Right ventricle myocardium superior (tissue), 1 donor: Measurements from ENCODE around the gene ZNF133. TPM values are rescaled to one million over a fixed set of nuclear protein-coding genes. Genes with fewer than 3 reads are reported as not detected.
"Not testable (repeated sequence)": the region's sequence is repeated elsewhere in the genome, so short reads cannot be mapped to it uniquely, and the experiment has no call there.

ENCODE experiments used
- ATAC-seq: fragments of 200-7000 bp; cut with Tn5 transposase; one replicate; pipeline ENCODE4 v1.9.1; 2020; ENCODE audit warnings: mild to moderate bottlenecking; ENCODE audit not compliant: poor library complexity
- DNase-seq: peaks from one replicate; pipeline ENCODE4 v3.0.0-alpha.2; 2020
- intact Hi-C: fragments of 100-400 bp; cut with DNase I; formaldehyde crosslinking; loops from one replicate; pipeline ENCODE4 v1.11.2; 2022
- total RNA-seq: library from RNA; stranded (reverse); fragmentation: NEBNext Ultra II Directional; extraction: Animal tissue kit (Norgen Biotek cat#: 25700); gene quantifications from one replicate; pipeline ENCODE4 v1.2.1, GENCODE V29; 2021
- donor health status: DM: no; HTN: yes; CAD: no; lungs with severe emphysema.

Gene ZNF133
- total RNA-seq, 1 donor from 2014 or later = 5.3 TPM

DNA sequence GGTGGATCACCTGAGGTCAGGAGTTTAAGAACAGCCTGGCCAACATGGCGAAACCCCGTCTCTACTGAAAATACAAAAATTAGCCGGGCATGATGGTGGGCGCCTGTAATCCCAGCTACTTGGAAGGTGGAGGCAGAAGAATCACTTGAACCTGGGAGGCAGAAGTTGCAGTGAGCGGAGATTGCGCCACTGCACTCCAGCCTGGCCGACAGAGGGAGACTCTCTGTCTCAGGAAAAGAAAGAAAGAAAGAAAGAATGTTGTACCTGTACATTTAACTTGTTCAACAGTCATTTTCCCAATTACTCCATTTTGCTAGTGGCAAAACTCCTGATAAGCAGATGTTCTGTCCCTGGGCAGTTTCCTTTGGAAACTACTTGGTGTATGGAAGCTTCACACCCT lies 12.4 kb upstream of the ZNF133 start:
- intact Hi-C loops = not testable (repeated sequence)

DNA sequence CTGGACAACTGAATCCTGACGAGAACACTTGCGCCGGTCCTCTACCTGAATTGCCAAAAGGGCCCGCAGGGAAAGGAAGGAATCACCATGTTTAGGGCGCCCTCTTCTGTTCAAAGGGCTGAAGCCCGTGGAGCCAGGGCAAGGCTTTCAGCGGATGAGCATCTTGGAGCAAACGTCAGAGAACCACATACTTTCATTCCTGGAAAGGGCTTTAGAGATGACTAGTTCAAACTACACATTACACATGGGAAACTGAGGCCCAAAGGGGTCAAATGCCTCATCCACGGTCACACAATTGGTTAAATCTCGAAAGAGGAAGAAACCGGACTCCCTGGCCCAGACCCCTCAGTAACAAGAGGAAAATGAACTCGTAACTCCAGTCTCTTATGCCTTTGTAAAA lies 11.5 kb upstream of the ZNF133 start:
- DNase-seq (peak; percentile 60), ATAC-seq (peak; percentile 67)
- intact Hi-C loops = no loop called here

More for the DNA sequence above, 12.4 kb upstream of the ZNF133 start:
- not testable (repeated sequence) for ATAC-seq, DNase-seq

DNA sequence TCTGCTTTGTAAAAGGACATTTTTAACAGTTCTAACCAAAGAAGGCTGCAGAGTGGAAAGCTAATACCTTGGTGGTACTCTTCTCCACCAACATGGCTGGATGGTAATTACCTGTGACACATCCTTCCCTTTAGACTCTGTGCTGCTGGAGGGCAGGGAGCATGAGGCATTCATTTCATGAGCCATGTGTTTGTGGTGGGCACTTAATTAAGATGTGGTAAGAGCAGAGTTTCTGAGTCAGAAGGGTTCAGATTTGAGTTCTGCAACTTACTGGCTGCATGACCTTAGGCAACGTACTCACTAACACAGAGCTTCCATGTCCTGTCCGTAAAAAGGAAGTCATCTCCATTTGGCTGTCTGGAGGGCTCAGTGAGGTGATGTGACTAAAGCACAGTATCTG lies 9.1 kb upstream of the ZNF133 start:
- intact Hi-C loops = no loop called here
- ATAC-seq = no peak
- DNase-seq = no peak

DNA sequence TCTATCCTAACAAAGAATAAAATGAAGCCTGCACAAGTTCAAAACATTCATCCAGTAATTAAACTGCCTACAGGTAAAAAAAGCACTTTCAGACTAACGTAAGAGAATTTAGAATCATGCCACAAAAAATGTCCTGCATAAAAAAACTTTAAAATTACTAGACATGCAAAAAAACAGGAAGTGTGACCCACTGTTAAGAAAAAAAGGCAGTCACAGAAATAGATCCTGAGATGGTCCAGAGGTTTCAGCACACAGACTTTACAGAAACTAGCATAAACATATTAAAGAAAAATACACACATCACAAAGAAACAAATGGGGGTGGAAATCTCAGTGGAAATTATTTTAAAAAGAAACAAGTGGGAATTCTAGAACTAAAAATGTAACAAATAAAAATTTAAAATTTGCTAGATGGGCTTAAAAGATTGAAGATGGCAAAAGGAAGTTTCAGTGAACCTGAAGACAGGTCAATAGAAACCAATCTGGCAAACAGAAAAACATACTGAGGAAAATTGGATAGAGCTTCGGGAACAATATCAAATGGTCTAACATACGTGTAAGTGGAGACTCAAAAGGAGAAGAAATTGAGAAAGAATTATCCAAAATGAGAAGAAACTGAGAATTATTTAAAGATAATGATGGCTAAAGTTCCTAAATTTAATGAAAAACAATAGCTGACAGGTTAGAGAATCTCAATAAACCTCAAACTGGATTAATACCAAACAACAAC lies 3.4 kb upstream of the ZNF133 start:
- no peak for ATAC-seq
- intact Hi-C loops = loop anchor here (10.0 kb wide), 2 partner anchors 150 to 780 kb away; partner anchors contain the start of genes KAT14 and PET117
- no peak for DNase-seq

DNA sequence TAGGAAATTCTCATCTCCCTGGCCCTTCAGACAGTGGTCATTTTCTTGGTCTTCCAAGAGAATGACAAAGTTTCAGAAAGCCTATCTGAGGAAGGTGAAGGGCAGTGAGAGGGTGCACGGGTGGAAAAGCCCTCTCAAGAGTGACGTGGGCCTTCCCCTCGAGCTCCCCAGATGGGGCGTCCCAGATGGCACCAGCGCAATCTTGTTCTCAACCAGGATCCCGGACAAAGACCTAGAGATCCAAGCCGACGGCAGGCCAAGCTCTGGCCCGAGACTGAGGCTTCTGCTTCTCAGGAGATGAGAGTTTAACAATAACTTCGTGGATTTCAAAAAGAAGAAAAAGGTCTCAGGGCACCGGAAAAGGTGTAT lies 797 bp upstream of the ZNF133 start:
- DNase-seq = peak; percentile 45
- intact Hi-C loops = loop anchor here (10.0 kb wide), 2 partner anchors 153 to 783 kb away; partner anchors contain the start of genes KAT14 and PET117
- peak; percentile 12 for ATAC-seq

DNA sequence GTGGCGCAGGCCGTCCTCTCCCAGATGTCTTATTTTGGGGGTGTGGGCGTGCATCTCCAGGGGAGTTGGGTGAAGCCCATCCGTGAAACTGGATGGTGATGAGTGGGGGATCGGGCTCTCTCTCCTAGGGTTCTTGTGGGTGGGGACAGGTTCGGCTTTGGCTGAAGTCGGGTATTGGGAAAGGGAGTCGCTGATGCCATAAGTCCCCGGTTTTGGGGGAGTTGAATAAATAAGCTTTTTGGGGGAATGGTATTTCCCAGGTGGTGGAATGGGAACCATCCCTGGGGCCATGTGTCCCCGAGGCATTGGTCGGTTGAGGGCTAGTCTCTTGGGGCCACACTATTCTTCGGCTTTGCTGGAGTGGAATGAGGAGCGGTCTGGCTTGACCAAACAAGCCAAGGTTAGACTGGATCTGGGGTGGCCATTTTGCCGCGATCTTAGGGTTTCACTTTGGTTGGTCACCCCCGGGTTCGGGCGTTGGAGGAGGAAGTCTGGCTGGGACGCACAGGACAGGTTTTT lies 481 bp downstream of the ZNF133 start:
- no peak for ATAC-seq
- no peak for DNase-seq
- intact Hi-C loops = loop anchor here (10.0 kb wide), 2 partner anchors 154 to 784 kb away; partner anchors contain the start of genes KAT14 and PET117

DNA sequence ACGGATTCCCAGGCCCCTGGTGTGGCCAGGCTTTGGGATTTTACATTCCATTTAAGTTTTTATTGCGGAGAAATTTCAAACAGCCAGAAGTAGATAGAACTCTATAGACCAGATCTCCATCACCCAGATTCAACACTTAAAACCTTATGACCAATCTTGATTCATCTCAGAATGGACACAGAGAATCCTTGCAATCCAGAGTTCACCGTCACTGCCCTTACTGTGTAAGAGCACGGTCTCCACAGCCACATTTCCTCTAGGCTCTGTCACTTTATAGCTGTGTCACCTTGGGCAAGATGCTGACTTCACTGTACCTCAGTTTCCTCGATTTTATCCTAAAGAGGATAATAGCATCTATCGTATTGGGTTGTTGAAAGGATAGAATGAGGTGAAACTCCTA lies 979 bp downstream of the ZNF133 start:
- DNase-seq (no peak), ATAC-seq (no peak)
- intact Hi-C loops = loop anchor here (10.0 kb wide), 2 partner anchors 155 to 785 kb away; partner anchors contain the start of genes KAT14 and PET117

DNA sequence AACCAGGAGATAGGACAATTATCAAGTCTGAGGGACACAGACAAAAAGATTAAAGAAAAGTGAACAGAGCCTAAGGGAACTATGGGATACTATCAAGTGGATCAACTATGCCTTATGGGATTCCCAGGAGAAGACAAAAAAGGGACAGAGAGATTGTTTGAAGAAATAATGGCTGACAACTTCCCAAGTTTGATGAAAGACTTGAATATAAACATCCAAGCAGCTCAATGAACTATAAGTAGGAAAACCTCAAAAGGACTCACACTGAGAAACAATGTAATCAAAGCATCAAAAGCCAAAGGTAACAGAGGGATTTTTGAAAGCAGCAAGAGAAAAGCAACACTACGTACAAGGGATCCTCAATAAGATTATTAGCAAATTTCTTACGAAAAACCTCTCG lies 11.0 kb downstream of the ZNF133 start:
- ATAC-seq (no peak), DNase-seq (no peak)
- intact Hi-C loops = no loop called here

DNA sequence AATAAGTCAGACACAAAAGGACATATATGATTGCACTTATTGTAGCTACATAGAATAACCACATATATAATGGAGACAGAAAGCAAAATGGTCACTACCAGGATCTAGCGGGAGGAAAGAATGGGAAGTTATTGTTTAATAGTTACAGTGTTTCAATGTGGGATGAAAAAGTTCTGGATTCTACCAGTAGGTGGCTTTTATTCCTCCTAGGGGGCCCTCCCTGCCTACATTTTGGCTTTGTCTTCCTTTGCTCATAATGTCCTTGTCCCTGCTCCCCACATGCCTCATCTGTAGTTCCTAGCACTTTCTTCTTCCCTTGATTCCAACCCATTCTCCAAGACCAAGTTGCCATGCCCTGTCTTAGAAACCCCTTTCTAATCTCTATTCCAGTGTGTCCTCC lies 16.3 kb downstream of the ZNF133 start:
- intact Hi-C loops = no loop called here
- DNase-seq (no peak), ATAC-seq (no peak)

DNA sequence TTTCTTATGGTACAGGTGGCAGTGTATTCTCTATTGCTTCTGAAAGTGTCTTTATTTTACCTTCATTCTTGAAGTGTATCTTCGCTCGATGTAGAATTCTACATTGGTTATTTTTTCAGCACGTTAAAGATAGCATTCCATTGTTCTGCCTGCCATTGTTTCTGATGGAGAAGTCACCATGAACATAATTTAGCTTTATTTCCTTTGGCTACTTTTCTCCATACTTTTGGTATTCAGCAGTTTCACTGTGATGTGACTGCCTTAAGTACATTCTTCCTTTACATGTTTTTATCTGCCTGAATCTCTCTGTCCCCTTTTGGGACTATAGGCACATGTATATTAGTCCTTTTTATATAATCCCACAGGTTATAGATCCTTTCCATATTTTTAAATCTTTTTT lies 19.0 kb downstream of the ZNF133 start:
- intact Hi-C loops = no loop called here
- ATAC-seq (no peak), DNase-seq (no peak)

DNA sequence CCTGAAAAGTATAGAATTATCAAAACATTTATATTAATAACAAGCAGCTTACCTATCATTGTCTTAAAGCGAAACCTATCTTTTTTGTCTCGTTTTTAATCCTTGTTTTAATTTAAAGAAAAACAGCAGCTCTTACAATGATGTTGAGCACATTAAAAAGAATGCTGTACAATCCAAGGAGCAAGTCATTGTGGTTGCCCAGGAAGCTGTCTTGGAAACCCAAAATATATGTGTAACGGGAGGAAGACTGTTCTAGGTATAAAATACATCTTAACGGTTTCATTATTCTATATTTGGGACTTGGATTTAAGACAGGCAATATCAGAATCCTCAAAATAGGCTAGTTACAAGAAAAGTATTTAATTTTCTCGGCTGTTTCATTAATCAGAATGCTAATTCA lies 21.7 kb downstream of the ZNF133 start:
- ATAC-seq (no peak), DNase-seq (no peak)
- intact Hi-C loops = no loop called here

DNA sequence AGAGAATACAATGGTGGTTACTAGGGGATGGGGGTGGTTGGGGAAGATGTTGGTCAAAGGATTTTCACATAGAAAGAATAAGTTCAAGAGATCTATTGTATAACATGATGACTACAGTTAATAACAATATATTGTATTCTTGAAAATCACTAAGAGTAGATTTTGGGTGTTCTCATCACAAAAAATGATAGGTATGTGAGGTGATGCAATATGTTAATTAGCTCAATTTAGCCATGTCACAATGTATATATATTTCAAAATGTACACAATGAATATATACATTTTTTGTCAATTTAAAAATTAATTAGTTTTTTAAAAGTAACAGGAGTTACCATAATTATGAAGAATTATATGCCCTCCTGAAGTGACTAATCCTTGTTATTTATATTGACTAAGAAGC lies 22.3 kb downstream of the ZNF133 start:
- DNase-seq (no peak), ATAC-seq (no peak)
- intact Hi-C loops = no loop called here

DNA sequence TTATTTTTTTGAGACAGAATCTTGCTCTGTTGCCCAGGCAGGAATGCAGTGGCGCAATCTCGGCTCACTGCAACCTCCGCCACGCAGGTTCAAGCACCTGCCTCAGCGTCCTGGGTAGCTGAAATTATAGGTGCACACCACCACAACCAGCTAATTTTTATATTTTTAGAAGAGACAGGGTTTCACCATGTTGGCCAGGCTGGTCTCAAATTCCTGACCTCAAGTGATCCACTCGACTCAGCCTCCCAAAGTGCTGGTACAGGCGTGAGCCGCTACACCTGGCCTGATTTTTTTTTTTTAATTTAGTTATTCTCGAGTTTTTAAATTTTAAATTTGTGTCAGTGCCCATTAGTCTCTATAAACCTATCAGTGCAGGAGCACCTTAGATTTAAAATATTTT lies 24.4 kb downstream of the ZNF133 start:
- intact Hi-C loops = no loop called here
- DNase-seq (no peak), ATAC-seq (no peak)

DNA sequence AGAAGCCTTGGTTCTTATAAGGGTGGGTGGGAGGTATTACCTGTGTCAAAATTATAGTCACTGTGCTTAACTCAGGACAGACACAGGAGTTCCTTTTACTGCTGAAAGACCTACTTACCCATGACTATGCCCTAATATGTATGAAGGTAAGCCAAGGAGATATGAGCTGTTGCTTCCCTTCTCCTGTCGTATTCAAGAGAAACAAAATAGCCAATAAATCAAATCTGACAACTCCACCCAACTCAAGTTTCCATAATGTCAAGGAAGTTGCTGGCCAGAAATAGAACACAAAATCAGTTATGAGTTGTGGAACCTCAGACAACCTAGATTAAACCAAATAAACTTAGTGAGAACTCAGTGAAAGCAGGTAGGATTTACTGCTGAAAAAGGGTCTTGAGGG lies 25.1 kb downstream of the ZNF133 start:
- intact Hi-C loops = no loop called here
- ATAC-seq = no peak
- DNase-seq = no peak

DNA sequence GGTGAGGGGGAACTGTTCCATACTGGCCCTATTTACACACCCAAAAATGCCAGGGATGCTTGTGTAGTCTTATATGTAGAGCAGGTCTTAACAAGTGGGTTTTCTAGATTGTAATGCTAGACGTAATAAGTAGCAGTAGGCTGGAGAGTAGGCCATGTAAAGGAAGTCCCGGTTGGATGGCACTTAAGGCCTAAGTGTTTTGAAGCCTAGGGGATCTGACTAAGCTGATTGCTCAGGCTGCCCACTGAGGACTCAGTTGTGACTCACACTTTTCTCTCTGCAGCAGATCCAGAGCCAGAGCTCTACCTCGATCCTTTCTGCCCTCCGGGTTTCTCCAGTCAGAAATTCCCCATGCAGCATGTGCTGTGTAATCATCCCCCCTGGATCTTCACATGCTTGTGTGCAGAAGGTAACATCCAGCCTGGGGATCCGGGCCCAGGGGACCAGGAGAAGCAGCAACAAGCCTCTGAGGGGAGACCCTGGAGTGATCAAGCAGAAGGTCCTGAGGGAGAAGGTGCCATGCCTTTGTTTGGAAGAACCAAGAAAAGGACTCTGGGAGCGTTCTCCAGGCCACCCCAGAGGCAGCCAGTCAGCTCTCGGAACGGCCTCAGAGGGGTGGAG lies 26.6 kb downstream of the ZNF133 start:
- DNase-seq (no peak), ATAC-seq (no peak)
- intact Hi-C loops = no loop called here

DNA sequence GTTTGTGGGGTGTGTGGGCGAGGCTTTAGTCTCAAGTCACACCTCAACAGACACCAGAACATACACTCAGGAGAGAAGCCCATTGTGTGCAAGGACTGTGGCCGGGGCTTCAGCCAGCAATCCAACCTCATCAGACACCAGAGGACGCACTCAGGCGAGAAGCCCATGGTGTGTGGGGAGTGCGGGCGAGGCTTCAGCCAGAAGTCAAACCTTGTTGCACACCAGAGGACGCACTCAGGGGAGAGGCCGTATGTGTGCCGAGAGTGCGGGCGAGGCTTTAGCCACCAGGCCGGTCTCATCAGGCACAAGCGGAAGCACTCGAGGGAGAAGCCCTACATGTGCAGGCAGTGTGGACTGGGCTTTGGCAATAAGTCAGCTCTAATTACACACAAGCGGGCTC lies 27.8 kb downstream of the ZNF133 start:
- DNase-seq (no peak), ATAC-seq (no peak)
- intact Hi-C loops = no loop called here

DNA sequence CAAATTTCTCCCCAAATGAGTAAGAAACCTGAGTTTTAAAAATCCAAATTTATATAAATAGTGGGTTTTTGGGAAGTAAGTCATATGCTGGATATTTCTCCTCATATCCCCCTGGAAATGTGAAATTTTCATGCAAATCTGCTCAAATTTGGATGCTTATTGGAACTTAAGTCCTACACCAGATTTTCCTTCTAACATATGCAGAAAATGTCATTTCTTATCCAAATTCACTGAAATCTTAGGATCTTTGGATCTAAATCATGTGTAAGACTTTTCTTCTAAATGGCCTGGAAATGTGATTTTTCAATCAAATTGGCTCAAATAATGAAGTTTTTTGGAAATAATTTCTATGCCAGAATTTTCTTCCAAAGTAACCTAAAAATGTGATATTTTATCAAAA lies 33.0 kb downstream of the ZNF133 start:
- ATAC-seq (no peak), DNase-seq (no peak)
- intact Hi-C loops = no loop called here

DNA sequence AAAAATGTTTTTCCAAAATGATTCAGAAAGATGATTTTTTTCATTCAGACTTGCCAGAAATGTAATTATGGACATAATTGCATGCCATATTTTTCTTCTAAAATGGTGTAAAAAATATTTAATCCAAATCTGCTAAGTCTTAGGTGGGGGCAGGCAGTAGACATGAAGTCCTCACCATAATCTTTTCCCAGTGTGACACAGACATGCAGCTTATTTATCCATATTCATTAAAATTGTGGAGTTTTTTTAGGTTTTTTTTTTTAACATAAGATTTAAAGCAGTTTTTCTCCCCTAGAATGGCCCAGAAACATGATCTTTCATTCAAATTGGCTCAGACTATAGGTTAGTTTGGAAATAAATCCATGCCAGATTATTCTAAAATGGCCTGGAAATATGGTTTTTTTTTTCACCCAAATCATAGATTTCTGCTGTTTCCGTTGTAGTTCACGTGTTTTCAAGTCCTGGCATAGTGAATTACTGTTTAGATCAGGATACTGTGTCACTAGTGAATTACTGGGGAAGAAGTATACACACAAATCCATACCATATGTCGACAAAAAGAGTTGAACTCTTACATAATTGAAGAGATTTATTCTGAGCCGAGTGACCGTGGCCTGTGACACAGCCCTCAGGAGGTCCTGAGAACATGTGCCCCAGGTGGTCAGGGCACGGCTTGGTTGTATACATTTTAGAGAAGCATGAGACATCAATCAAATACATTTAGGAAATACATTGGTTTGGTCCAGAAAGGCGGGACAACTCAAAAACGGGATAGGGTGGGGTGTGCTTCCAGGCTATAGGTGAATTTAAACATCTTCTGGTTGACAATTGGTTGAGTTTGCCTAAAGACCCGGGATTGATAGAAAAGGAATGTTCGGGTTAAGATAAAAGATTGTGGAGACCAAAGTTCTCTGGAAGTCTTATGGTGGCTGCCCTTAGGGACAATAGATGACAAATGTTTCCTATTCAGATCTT lies 33.9 kb downstream of the ZNF133 start:
- DNase-seq (no peak), ATAC-seq (no peak)
- intact Hi-C loops = no loop called here

DNA sequence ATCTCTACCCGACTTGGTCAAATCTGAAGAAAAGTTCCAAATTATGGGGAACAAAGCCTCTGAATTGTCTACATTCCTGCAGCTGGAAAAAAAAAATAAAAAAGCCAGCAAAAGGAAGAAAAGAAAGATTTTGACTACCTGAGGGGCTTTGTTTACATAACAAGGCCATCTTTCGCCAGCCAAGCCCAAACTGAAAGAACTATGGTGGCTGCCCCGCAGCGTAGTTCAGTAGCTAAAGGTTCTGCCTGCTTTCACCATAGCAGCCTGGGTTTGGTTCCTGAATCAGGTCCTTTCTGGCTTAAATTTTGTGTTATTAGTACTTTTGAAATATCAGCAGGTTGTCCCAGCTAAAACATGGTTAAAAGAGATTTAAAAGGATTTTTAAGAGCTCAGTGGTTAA lies 35.4 kb downstream of the ZNF133 start:
- intact Hi-C loops = no loop called here
- DNase-seq = no peak
- ATAC-seq = no peak
